ENCODE measurements around the gene LRRC66. TPM values are rescaled to one million over a fixed set of nuclear protein-coding genes. Genes with fewer than 3 reads are reported as not detected.

The LRRC66 gene
- total and polyA plus RNA-seq, 4 donors: 0.05 to 0.25 TPM; not detected in 2

Small RNA genes lying within 50 kb of the gene (small RNA-seq; reads per million reads assigned to genes)
- not detected for gene AC104784.1

Other genes starting within 250 kb of the LRRC66 start
- 10 to 100 TPM; 27.7 to 33.9 TPM for gene DCUN1D4, start 177.2 kb downstream of the LRRC66 start, total RNA-seq
- 10 to 100 TPM; 15.2 to 15.8 TPM for gene DCUN1D4, start 177.2 kb downstream of the LRRC66 start, polyA plus RNA-seq
- gene SGCB, start 17.9 kb upstream of the LRRC66 start, total RNA-seq: 1 to 10 TPM; 2.0 to 5.4 TPM
- gene SGCB, start 17.9 kb upstream of the LRRC66 start, polyA plus RNA-seq: 1 to 10 TPM; 2.1 to 4.6 TPM
- 1 to 10 TPM in 1 of 2 donors, under 1 TPM in 1; 0.28 to 1.1 TPM for gene SPATA18, start 30.9 kb upstream of the LRRC66 start, total RNA-seq
- gene SPATA18, start 30.9 kb upstream of the LRRC66 start, polyA plus RNA-seq: under 1 TPM; 0.03 to 0.52 TPM

Measured in liver (tissue), 5 donors.